Left lung (tissue), 10 donors: ENCODE data around the gene PAMR1. TPM values are rescaled to one million over a fixed set of nuclear protein-coding genes. Genes with fewer than 3 reads are reported as not detected.

Experiments used
- ATAC-seq: fragments of 200-7000 bp; cut with Tn5 transposase; one replicate; pipeline ENCODE4 v1.9.1; 2020; ENCODE audit warnings: moderate library complexity
- DNase-seq, 4 donors: peaks; one replicate each; pipeline ENCODE4 v3.0.0-alpha.2; 2013 to 2020
- H3K27ac ChIP-seq, 2 donors: fragments of 200-600 bp; sonication (generic) in 1 of 2; one replicate each; pipeline versions ENCODE4 v1.5.0 to v1.8.0; 2020 to 2021
- H3K27me3 ChIP-seq, 2 donors: fragments of 200-600 bp; sonication (generic) in 1 of 2; one replicate each; pipeline versions ENCODE4 v1.5.0 to v1.8.0; 2020 to 2021
- H3K36me3 ChIP-seq, 2 donors: fragments of 200-600 bp; sonication (generic) in 1 of 2; one replicate each; pipeline versions ENCODE4 v1.5.0 to v1.8.0; 2020 to 2021
- H3K4me1 ChIP-seq, 2 donors: fragments of 200-600 bp; one replicate each; pipeline ENCODE4 v1.8.0; 2021
- H3K4me3 ChIP-seq, 2 donors: fragments of 200-600 bp; sonication (generic) in 1 of 2; one replicate each; pipeline versions ENCODE4 v1.5.0 to v1.8.0; 2020 to 2021; ENCODE audit warnings: mild to moderate bottlenecking in 1 of 2
- H3K9me3 ChIP-seq, 2 donors: fragments of 200-600 bp; sonication (generic) in 1 of 2; one replicate each; pipeline versions ENCODE4 v1.5.0 to v1.8.0; 2020 to 2021
- intact Hi-C, 2 donors: fragments of 100-400 bp; cut with DNase I; formaldehyde crosslinking; loops; one replicate each; pipeline versions ENCODE4 v1.11.2 to v1.14.2; 2022
- polyA plus RNA-seq, 6 donors: library from polyadenylated mRNA; unstranded; fragments of 120-200 nt; gene quantifications; one replicate each; pipeline ENCODE4 v1.2.1, GENCODE V29; 2013; ENCODE audit not compliant: insufficient read length in 6 of 6
- total RNA-seq, 2 donors: library from RNA; stranded (reverse); fragmentation: NEBNext Ultra II Directional; extraction: Animal tissue kit (Norgen Biotek cat#: 25700); gene quantifications; one replicate each; pipeline ENCODE4 v1.2.1, GENCODE V29; 2021
- TF ChIP-seq, protein P1 (sequence below), 2 donors: fragments of 200-600 bp; sonication (generic) in 1 of 2; IDR thresholded peaks; one replicate each; pipeline versions ENCODE4 v1.5.0 to v1.8.0; 2021; ENCODE audit warnings: antibody characterized with exemption in 2 of 2
- donor health status: DM: no; HTN: yes; CAD: no.
- donor health status: DM: no; HTN: no; CAD: no.

Gene PAMR1
- total and polyA plus RNA-seq, 8 donors = 0.65 to 14.4 (median 9.1) TPM

- peaks cover 0 to 5% of the 10 kb centered on the region in 2 donors for H3K27me3 ChIP-seq
- no peaks in the 10 kb centered on the region for H3K4me1 ChIP-seq
- TF ChIP-seq, protein P1, sequence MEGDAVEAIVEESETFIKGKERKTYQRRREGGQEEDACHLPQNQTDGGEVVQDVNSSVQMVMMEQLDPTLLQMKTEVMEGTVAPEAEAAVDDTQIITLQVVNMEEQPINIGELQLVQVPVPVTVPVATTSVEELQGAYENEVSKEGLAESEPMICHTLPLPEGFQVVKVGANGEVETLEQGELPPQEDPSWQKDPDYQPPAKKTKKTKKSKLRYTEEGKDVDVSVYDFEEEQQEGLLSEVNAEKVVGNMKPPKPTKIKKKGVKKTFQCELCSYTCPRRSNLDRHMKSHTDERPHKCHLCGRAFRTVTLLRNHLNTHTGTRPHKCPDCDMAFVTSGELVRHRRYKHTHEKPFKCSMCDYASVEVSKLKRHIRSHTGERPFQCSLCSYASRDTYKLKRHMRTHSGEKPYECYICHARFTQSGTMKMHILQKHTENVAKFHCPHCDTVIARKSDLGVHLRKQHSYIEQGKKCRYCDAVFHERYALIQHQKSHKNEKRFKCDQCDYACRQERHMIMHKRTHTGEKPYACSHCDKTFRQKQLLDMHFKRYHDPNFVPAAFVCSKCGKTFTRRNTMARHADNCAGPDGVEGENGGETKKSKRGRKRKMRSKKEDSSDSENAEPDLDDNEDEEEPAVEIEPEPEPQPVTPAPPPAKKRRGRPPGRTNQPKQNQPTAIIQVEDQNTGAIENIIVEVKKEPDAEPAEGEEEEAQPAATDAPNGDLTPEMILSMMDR (IDR thresholded peaks at IDR 0.05) = no peak
- H3K36me3 ChIP-seq = no peaks in the 10 kb centered on the region
- H3K4me3 ChIP-seq = no peak overlapping the region
- no peaks in the 10 kb centered on the region for H3K9me3 ChIP-seq
- intact Hi-C loops = no loop called here
- ATAC-seq (no peak), DNase-seq (no peak)
- no peak overlapping the region for H3K27ac ChIP-seq
Observed at GRCh38 chr11:35464308-35464707, 61.1 kb downstream of the PAMR1 start.

DNA sequence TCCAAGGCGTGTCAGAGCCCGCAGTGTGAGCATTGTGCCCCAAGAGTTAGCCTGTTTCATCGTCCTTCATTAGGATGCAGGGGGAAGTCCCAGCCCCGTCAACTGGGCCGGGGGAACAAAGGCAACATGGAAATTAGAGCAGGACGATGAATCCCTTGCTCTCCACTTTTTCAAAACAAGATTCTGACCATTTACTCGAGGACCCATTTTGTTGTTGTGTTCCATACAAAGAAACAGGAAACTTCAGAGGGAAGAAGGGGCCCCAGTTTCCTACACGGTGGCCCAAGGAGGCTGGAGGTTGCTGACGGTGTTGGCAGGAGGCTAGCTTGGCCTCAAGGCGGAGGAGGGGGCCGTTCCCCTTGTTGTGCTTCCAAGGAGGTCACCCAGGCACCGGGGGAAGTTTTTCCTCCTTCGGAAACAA, 62.1 kb downstream of the PAMR1 start:
- Histone ChIP-seq H3K27me3 (no peaks in the 10 kb centered on the region), H3K27ac (no peak overlapping the region), H3K9me3 (no peaks in the 10 kb centered on the region), H3K4me1 (no peaks in the 10 kb centered on the region), H3K36me3 (no peaks in the 10 kb centered on the region), H3K4me3 (no peak overlapping the region)
- DNase-seq = no peak
- intact Hi-C loops = no loop called here
- no peak for ATAC-seq
- TF ChIP-seq, protein P1 (IDR thresholded peaks at IDR 0.05) = no peak

DNA sequence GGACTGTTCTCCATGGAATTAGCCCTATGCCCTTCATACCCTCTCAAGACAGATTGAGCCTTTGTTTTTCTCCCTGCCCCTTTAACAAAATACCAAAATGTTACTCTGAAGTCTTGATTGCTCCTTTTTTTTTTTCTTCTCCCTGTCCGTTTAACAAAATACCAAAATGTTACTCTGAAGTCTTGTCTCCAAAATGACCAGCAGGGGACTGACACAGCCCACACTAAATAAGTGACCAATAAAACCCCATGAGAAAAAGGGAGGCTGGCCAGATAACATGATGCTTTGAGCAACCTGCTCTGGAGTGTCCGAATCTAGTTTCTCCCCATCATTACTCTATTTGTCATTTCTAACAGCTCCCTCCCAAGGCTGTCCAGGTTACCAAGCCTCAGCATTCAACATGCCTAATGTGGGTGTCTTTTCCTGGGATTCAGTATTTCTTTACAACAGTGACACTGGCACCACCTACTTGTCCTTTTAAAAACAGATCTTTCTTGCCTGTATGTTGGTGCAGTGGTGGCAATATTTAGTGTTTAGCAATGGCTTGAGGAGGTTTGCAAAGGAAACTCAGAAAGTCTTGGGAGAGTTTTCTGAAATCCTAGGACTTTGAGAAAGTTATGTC, 63.4 kb downstream of the PAMR1 start:
- ATAC-seq = no peak
- H3K36me3 ChIP-seq = no peaks in the 10 kb centered on the region
- no peak overlapping the region for H3K27ac ChIP-seq
- no peaks in the 10 kb centered on the region for H3K4me1 ChIP-seq
- no peak overlapping the region for H3K4me3 ChIP-seq
- peaks cover 0 to 1% of the 10 kb centered on the region in 2 donors for H3K27me3 ChIP-seq
- intact Hi-C loops = no loop called here
- TF ChIP-seq, protein P1 (IDR thresholded peaks at IDR 0.05) = no peak
- no peaks in the 10 kb centered on the region for H3K9me3 ChIP-seq
- no peak for DNase-seq

DNA sequence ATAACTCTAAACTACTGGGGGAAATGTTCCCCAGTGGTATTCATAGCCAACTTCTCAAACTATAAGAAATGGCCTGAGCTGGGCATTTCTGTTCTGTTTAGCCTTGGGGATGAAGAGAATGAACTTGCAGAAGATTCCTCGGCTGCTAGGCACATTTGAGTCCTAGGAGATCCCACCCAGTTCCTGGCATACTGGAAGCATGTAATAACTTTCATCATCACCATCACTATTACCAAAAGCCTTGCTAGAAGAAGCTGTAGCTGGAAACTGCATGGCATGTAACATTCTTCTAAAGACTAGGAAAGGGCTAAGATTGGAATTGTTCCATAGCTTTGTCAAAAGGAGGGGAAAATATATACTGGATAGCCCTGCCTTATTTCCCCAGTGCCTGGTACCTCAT, 65.9 kb downstream of the PAMR1 start:
- intact Hi-C loops = no loop called here
- H3K4me3 ChIP-seq = no peak overlapping the region

DNA sequence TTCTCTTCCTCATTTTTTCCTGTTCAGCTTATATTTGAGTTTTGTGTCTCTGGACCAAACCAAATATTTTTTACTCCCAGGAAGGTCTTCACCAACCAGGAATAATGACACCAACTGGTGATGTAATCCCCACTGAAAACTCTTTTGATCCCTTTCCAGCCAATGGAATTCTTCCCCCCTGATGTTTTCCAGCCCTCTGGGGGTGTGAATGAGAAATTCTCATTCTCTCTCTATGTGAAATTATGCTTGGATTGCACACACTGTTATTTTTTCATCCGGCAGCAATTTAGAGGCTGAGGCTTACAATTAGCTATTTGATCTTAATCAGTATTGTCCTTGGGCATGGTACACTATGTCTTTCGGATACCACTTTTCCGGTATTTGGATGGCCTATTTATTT, 66.6 kb downstream of the PAMR1 start:
- H3K27me3 ChIP-seq = peaks cover 0 to 13% of the 10 kb centered on the region in 2 donors
- intact Hi-C loops = no loop called here
- H3K4me1 ChIP-seq = no peaks in the 10 kb centered on the region
- TF ChIP-seq, protein P1 (IDR thresholded peaks at IDR 0.05) = no peak
- no peak for ATAC-seq
- H3K27ac ChIP-seq = no peak overlapping the region
- H3K4me3 ChIP-seq = no peak overlapping the region
- no peaks in the 10 kb centered on the region for H3K9me3 ChIP-seq
- H3K36me3 ChIP-seq = no peaks in the 10 kb centered on the region
- DNase-seq = no peak

More for the DNA sequence above, 65.9 kb downstream of the PAMR1 start:
- no peaks in the 10 kb centered on the region for H3K9me3 ChIP-seq
- H3K36me3 ChIP-seq = no peaks in the 10 kb centered on the region
- no peak for ATAC-seq
- no peak for DNase-seq
- no peak overlapping the region for H3K27ac ChIP-seq
- H3K27me3 ChIP-seq = peaks cover 0 to 13% of the 10 kb centered on the region in 2 donors
- no peaks in the 10 kb centered on the region for H3K4me1 ChIP-seq
- TF ChIP-seq, protein P1 (IDR thresholded peaks at IDR 0.05) = no peak
